Measurements from ENCODE around the gene CNOT6.
"Not testable (repeated sequence)": the region's sequence is repeated elsewhere in the genome, so short reads cannot be mapped to it uniquely, and the experiment has no call there.

The CNOT6 gene

GRCh38 chr5:180460834-180461233 is 33.3 kb upstream of the CNOT6 start:
- Histone ChIP-seq H3K27me3 (no peaks in the 10 kb centered on the region), H3K36me3 (no peaks in the 10 kb centered on the region), H3K4me1 (ENCODE audit: control insufficient read depth in 1 of 2, insufficient read depth in 1 of 2, low read depth in 1 of 2, low read length in 1 of 2) (no peaks in the 10 kb centered on the region), H3K4me3 (ENCODE audit: low read depth in 1 of 2, low read length in 1 of 2) (no peak overlapping the region), H3K9me3 (no peaks in the 10 kb centered on the region), H3K27ac (no peak overlapping the region)
- TF ChIP-seq, protein P1, sequence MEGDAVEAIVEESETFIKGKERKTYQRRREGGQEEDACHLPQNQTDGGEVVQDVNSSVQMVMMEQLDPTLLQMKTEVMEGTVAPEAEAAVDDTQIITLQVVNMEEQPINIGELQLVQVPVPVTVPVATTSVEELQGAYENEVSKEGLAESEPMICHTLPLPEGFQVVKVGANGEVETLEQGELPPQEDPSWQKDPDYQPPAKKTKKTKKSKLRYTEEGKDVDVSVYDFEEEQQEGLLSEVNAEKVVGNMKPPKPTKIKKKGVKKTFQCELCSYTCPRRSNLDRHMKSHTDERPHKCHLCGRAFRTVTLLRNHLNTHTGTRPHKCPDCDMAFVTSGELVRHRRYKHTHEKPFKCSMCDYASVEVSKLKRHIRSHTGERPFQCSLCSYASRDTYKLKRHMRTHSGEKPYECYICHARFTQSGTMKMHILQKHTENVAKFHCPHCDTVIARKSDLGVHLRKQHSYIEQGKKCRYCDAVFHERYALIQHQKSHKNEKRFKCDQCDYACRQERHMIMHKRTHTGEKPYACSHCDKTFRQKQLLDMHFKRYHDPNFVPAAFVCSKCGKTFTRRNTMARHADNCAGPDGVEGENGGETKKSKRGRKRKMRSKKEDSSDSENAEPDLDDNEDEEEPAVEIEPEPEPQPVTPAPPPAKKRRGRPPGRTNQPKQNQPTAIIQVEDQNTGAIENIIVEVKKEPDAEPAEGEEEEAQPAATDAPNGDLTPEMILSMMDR (IDR thresholded peaks at IDR 0.05), result no peak

- TF ChIP-seq, protein P1 (IDR thresholded peaks at IDR 0.05), result no peak
- Histone ChIP-seq H3K27ac (no peak overlapping the region), H3K9me3 (no peaks in the 10 kb centered on the region), H3K27me3 (no peaks in the 10 kb centered on the region), H3K36me3 (no peaks in the 10 kb centered on the region), H3K4me1 (ENCODE audit: control insufficient read depth in 1 of 2, insufficient read depth in 1 of 2, low read depth in 1 of 2, low read length in 1 of 2) (no peaks in the 10 kb centered on the region), H3K4me3 (ENCODE audit: low read depth in 1 of 2, low read length in 1 of 2) (no peak overlapping the region)
Observed at GRCh38 chr5:180461303-180461702, 32.9 kb upstream of the CNOT6 start.

GRCh38 chr5:180463216-180463900 is 30.8 kb upstream of the CNOT6 start:
- TF ChIP-seq, protein P1 (IDR thresholded peaks at IDR 0.05), result no peak
- Histone ChIP-seq H3K4me1 (ENCODE audit: control insufficient read depth in 1 of 2, insufficient read depth in 1 of 2, low read depth in 1 of 2, low read length in 1 of 2) (no peaks in the 10 kb centered on the region), H3K9me3 (no peaks in the 10 kb centered on the region), H3K4me3 (ENCODE audit: low read depth in 1 of 2, low read length in 1 of 2) (no peak overlapping the region), H3K36me3 (no peaks in the 10 kb centered on the region), H3K27me3 (no peaks in the 10 kb centered on the region), H3K27ac (no peak overlapping the region)

DNA sequence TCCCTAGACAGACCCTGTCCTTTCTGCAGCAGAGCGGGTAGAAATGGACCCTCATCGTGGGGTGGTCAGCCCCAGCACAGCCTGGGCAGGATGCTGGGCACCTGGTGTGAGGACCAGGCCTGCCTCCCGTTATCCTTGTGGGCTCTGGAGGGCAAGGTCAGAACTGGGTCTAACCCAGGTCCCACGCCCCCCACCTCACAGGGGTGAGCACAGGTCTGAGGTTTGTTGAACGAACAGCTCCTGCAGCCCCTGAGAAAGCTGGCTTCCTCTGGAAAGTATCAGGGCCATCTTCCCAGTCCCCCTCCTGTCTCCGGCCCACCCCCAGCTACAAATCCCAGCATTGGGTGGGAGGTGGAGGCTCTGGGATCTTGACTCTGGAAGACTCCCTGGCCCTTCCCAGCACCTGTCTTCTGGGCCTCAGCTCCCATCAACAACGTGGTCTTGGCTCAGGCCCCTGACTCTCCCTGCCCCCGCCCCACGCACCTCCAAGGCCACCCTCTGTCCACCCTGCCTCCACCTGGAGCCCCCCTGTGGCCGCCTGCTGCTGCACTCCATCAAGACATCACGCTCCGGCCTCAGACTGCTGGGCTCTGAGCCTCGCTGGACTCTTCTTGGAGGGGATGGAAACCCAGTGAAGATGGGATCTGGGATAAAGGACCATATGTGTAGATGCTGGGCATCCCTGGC is 30.1 kb upstream of the CNOT6 start:
- H3K9me3 ChIP-seq, result no peaks in the 10 kb centered on the region
- no peaks in the 10 kb centered on the region for H3K27me3 ChIP-seq
- TF ChIP-seq, protein P1 (IDR thresholded peaks at IDR 0.05), result no peak
- no peaks in the 10 kb centered on the region for H3K4me1 ChIP-seq (ENCODE audit: control insufficient read depth in 1 of 2, insufficient read depth in 1 of 2, low read depth in 1 of 2, low read length in 1 of 2)
- H3K36me3 ChIP-seq, result no peaks in the 10 kb centered on the region
- H3K27ac ChIP-seq, result no peak overlapping the region
- no peak overlapping the region for H3K4me3 ChIP-seq (ENCODE audit: low read depth in 1 of 2, low read length in 1 of 2)

DNA sequence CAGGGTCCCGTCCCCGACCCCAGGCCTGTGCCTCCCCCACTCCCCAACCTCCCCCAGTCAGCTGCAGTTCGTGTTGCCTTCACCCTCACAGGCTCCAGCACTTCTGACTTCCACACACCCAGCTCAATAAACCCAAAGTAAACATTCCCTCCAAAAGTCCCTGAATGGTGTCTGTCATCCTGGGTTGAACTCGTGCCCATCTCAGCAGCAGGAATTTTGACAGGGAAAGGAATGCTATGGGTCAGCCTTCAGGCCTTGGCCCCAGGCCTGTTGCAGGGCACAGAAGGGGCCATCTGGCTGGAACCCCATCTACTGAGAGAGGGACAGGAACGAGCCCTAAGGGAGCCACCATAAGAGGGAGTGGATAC is 29.6 kb upstream of the CNOT6 start:
- Histone ChIP-seq H3K36me3 (no peaks in the 10 kb centered on the region), H3K9me3 (no peaks in the 10 kb centered on the region), H3K27me3 (no peaks in the 10 kb centered on the region), H3K27ac (no peak overlapping the region), H3K4me1 (ENCODE audit: control insufficient read depth in 1 of 2, insufficient read depth in 1 of 2, low read depth in 1 of 2, low read length in 1 of 2) (no peaks in the 10 kb centered on the region), H3K4me3 (ENCODE audit: low read depth in 1 of 2, low read length in 1 of 2) (no peak overlapping the region)
- TF ChIP-seq, protein P1 (IDR thresholded peaks at IDR 0.05), result no peak

DNA sequence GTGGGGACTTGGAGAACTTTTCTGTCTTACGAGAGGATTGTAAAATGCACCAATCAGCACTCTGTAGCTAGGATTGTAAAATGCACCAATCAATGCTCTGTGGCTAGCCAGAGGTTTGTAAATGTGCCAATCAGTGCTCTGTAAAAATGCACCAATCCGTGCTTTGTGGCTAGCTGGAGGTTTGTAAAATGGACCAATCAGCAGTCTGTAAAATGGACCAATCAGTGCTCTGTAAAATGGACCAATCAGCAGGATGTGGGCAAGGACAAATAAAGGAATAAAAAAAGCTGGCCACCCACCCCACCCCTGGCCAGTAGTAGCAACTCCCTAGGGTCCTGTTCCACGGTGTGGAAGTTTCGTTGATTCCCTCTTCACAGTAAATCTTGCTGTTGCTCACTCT is 29.1 kb upstream of the CNOT6 start:
- not testable (repeated sequence) for H3K36me3 ChIP-seq; H3K4me3 ChIP-seq (ENCODE audit: low read depth in 1 of 2, low read length in 1 of 2); H3K27ac ChIP-seq; H3K4me1 ChIP-seq (ENCODE audit: control insufficient read depth in 1 of 2, insufficient read depth in 1 of 2, low read depth in 1 of 2, low read length in 1 of 2); H3K9me3 ChIP-seq; H3K27me3 ChIP-seq

Data from neutrophil (primary cell).